Fibroblast of skin of right quadriceps (primary cell): ENCODE results near the gene DOCK3.
"Not testable (repeated sequence)": the region's sequence is repeated elsewhere in the genome, so short reads cannot be mapped to it uniquely, and the experiment has no call there.

Experiments used
- DNase-seq: peaks from one replicate; pipeline ENCODE4 v3.0.0-alpha.2; 2013

The DOCK3 gene

DNA sequence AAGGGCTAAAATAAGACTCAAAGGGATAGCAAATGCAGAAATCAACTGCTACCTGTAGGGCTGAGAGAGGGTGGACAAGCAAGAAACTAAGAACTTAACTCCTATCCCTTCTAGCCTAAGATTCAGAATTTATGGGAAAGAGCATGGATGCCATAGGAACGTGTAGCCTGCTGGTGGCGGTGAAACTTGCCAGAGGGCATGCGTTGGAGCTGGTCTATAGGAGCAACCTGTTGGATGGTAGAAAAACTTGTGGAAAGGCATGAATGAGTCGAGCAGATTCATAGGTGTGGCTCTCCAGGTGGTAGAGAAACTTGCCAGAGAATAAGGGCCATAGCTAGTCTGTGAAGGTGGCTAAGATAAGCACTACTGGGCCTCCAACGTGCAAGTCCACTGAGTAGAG, 137.2 kb downstream of the DOCK3 start:
- no peak for DNase-seq

DNA sequence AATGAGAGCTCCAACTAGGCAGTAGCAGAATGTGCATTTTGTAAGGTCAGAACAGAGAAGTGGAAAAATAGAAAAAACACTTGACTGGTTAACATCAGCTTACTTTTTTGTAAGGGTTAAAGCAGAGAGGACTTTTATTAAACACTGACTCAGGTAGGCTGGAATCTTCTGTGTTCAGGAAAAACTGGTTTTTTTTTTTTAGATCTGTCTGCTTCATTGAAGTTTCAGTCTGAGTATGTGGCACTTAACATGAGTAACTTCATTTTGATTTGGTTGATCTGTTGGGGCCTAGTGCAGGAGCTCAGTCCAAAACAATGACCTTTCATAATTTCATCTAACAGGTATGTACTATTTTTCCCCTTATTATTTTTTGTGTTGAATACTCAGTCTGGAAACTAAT, 141.1 kb downstream of the DOCK3 start:
- no peak for DNase-seq

DNA sequence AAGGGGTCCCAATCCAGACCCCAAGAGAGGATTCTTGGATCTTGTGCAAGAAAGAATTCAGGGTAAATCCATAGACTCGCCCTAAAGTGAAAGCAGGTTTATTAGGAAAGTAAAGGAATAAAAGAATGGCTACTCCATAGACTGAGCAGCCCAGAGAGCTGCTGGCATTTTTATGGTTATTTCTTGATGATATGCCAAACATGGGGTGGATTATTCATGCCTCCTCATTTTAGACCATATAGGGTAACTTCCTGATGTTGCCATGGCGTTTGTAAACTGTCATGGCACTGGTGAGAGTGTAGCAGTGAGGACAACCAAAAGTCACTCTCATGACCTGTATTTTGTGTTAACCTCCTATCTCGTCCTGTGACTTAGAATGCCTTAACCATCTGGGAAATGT, 142.2 kb downstream of the DOCK3 start:
- DNase-seq: no peak

DNA sequence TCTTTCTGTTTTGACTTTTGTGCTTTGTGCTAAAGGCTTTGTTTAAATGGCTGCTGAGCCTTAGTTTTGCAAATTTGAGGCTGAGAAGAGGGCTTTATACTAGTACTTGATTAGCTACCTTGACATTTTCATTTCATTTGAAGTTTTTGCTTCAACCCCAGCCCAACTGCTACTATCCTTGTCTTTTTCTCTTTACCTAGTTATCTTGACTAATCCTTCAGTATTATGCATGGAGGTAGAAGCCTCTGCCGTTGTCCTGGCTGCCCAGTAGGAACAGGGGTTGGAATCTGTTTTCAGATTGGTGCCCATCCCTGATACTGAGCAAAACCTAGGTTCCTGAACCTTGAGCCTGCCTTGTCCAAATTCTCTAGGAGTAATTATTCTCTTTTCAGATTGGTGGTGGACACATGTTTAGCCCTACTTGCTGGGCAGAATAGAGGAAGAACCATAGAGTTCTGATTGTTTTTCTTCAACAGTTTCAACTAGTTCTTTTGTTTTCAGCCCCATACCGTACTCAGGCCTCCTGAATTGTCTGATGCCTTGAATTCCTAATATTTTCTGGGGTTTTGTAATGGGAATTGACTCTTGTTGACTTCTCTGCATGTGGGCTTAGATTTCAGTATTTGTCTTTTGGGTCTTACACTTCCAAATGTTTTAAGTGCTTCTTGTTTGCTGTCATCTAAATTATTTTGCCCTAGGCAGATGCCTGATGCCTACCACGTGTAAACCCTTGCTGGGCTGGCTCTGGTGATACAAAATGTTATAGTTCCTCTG, 143.2 kb downstream of the DOCK3 start:
- no peak for DNase-seq

DNA sequence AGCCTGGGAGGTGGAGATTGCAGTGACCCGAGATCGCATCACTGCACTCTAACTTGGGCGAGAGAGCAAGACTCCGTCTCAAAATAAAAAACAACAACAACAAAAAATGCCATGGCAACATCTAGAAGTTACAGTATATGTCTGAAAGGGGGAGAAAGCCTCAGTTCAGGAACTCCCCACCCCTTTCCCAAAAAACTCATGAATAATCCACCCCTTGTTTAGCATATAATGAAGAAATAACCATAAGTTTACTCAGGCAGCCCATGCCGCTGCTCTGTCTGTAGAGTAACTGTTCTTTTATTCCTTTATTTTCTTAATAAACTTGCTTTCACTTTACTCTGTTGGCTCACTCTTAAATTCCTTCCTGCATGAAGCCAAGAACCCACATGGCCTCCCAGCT, 145.2 kb downstream of the DOCK3 start:
- no peak for DNase-seq

DNA sequence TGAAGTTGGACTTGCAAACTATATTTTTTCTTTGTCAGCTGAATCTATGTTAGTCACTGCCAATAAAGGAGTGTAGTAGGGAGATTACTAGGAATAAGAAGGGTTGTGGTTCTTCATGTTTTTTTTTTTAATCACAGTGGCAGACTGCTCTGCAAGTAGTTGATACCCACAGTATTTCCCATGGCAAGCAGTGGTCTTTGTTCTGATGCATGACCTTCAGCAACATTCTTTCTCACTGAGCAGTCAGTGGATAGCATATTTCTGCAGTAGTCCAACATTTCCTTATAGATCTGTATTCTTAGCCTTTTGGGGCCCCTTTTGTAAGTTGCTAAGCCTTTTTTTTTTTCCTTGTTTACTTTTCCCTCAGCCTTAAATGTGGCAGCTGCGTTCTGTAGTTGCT, 151.1 kb downstream of the DOCK3 start:
- no peak for DNase-seq

DNA sequence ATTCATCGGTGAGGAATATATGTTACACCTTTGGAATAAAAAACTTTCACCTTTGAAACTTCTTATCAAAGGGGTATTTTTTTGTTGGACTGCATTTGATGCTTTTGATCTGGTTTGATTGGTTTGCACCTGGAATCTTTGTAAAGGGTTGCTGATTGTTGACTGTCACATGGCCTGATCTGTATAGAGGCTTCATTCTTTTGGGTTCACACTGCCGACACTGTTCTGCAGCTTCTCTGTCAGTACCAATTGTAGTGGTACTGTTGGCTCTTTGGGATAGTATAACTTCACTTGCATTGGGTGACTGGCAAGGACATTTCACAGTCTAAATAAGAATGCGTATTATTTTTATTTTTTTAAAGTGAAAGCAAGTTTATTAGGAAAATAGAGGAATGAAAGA, 155.7 kb downstream of the DOCK3 start:
- DNase-seq: no peak

DNA sequence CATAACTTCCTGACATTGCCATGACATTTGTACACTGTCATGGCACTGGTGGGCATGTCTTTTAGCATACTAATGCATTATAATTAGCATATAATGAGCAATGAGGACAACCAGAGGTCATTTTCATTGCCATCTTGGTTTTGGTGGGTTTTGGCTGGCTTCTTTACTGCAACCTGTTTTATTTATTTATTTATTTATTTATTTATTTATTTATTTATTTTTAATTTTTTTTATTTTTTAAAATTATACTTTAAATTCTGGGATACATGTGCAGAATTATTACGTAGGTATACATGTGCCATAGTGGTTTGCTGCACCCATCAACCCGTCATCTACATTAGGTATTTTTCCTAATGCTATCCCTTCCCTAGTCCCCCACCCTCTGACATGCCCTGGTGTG, 156.3 kb downstream of the DOCK3 start:
- DNase-seq: not testable (repeated sequence)

DNA sequence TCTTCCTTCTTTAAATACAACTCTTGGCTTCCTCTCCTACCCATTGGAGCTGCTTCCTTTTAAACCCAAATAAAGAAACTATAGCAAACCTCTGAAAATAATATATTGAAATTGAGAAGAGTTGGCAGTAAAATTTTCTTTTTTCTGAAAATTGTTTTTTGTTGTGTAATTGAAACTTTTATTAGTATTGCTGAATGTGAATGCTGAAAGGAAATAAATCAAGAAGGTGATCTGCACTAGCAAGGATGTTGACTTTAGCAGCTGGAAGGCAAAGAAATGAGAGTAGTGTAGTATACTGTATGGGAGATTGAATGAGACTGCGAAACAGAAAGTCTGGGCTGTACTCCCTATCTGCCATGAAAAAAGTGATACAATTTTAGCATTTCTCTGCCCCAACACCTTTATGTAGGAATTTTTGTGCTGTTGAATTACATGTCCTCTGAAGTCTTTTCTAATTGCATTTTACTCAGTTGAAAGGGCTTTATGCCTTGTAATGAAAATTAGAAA, 166.3 kb downstream of the DOCK3 start:
- DNase-seq: no peak

DNA sequence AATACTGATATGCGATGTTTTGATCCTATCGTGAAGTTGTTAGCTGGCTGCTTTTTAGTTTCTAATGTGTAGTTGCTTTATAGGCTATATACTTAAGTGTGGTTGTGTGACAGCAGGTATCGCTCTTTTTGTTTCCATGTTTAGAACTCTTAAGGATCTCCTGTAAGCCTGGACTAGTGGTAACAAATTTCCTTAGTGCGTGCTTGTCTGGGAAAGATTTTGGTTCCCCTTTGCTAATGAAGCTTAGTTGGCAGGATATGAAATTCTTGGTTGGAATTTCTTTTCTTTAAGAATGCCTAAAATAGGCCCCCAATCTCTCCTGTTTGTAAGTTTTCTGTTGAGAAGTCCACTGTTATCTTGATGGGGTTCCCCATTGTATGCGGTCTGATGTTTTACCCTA, 173.6 kb downstream of the DOCK3 start:
- DNase-seq: no peak

DNA sequence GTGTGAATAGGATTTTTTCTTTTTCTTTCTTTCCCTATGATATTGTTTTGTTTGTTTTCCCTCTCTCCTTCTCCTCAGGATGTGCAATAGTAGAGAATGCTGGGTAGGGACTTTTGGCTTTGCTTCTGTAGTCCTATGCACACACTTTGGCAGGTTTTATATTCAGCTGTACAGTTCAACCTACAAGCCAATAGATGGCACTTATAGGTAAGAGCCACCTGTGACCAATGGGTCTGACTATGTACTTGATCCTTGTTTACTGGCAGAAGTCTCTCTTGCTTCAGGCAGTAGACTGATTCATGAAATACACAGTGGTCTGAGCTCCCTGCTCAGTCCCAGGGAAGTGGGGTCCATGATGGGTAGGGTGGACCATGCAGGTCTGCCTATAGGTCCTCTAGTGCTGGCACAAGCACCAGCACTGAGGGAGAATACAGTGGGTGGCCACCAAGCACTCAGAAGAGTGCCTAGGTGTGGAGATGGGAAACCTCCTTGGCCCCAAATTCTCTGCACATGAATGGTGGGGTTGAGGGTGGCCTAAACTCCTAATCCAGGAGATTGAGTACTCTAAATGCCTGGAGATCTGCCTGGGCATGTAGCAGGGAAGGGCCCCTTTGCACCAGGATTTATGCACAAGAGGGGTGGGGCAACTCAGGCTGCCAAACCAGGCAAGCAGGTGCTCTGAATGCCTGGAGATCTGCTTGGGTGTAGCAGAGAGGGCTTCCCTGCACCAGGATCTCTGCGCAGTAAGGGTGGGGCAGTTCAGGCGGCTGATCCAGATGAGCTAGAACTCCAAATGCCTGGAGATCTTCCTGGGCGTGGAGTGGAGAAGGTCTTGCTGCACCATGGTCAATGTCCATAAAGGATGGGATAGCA, 176.1 kb downstream of the DOCK3 start:
- DNase-seq: no peak

DNA sequence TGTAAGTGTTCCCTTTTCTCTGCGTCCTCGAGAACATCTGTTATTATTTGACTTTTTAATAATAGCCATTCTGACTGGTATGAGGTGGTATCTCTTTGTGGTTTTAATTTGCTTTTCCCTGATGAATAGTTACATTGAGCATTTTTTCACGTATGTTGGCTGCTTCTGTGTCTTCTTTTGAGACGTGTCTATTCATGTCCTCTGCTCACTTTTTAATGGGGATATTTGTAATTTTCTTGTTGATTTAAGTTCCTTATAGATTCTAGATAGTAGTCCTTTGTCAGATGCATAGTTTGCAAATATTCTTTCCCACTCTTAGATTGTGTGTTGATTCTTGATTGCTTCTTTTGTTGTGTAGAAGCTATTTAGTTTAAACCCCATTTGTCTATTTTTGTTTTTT, 179.2 kb downstream of the DOCK3 start:
- DNase-seq: no peak

DNA sequence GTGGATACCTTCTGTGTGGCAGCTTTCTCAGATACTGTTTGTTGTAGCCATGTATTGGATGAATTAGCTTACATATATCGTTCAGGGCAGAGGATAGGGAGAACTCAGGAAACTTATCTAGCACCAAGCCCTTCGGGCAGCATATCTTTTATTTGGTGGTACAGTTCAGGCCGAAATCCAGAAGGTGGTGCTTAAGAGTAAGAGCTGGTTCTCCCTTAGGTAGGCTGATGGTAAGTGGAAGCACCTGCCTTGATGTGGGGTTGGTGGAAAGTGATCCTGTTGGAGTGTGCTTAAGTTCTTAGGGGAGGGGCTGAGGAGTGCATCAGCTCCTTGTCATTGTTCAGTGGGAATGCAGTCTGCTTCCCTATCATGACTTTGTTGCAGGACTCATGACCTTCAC, 187.5 kb downstream of the DOCK3 start:
- DNase-seq: no peak

DNA sequence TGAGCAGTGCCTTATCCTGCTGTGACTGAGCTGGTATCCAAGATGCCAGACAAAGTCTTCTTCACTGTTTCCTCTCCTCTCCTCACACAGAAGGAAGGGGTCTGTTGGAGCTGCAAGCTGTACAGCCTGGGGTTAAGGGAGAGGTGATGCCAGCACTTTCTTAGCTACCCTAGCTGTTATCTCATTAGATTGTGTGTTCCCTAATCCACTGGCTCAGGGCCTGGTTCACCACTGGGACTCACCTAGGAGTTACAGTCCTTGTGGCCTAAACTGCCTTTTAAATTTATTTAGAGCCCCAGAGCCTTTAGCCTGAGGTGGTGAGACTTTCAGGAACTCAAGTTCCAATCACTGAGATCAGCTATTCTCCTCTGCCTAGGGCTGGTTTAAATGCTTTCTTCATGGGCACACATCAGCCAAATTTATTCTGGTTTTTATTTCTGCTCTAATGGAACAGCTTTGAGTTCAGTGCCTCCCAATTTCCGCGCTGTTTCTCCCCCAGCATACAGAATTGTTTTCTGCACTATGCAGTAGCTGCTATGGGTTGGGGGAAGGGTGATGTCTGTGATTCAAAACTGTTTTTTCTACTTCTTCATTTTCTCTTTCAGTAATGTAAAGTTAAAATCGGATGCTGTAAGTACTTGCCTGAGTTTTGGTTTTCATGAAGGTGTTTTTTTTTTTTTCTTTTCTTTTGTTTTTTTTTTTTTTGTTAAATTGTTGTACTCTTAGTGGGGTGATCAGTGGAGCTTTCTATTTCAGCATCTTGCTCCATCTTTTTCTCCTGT, 198.8 kb downstream of the DOCK3 start:
- DNase-seq: no peak

DNA sequence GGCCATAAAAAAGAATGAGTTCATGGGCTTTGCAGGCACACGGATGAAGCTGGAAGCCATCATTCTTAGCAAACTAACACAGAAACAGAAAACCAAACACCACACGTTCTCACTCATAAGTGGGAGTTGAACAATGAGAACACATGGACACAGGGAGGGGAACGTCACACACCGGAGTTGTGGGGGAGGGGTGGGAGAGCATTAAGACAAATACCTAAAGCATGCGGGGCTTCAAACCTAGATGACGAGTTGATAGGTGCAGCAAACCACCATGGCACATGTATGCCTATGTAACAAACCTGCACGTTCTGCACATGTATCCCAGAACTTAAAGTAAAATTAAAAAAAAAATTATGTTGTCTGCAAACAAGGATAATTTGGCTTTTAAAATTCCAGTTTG, 200.1 kb downstream of the DOCK3 start:
- not testable (repeated sequence) for DNase-seq

DNA sequence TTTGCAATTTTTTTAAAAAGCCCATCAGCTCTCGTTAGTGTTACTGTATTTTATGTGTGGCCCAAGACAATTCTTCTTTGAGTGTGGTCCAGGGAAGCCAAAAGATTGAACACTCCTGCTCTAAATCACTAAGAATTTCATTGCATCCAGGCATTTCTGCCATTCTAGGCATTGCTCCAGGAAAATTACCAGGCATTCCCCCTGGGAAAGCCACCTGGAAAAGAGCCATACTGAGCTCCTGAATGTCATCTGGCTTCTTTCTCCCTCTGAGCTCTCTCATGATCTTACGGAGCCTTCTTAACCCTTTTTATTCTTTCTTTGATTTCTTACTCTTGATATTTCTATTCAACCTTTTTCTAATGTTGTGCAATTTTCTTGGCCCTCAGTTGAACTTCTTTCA, 202.2 kb downstream of the DOCK3 start:
- no peak for DNase-seq

DNA sequence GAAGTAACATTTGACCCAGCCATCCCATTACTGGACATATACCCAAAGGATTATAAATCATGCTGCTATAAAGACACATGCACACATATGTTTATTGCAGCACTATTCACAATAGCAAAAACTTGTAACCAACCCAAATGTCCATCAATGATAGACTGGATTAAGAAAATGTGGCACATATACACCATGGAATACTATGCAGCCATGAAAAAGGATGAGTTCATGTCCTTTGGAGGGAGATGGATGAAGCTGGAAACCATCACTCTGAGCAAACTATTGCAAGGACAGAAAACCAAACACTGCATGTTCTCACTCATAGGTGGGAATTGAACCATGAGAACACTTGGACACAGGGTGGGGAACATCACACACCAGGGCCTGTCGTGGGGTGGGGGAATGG, 208.0 kb downstream of the DOCK3 start:
- not testable (repeated sequence) for DNase-seq

DNA sequence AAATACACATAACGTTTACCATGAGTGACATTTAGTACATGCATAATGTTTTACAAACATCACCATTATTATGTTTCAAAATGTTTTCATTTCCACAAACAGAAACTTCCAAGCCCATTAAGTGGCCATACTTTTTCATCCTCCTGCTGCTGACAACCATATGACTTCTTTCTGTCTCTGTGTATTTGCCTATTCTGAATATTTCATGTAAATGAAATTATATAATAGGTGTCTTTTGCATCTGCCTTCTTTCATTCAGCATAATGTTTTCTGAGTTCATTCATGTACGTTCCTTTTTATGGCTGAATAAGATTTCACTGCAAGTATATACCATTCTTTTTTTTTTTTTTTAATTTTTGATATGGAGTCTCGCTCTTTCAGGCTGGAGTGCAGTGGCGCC, 209.0 kb downstream of the DOCK3 start:
- DNase-seq: no peak

DNA sequence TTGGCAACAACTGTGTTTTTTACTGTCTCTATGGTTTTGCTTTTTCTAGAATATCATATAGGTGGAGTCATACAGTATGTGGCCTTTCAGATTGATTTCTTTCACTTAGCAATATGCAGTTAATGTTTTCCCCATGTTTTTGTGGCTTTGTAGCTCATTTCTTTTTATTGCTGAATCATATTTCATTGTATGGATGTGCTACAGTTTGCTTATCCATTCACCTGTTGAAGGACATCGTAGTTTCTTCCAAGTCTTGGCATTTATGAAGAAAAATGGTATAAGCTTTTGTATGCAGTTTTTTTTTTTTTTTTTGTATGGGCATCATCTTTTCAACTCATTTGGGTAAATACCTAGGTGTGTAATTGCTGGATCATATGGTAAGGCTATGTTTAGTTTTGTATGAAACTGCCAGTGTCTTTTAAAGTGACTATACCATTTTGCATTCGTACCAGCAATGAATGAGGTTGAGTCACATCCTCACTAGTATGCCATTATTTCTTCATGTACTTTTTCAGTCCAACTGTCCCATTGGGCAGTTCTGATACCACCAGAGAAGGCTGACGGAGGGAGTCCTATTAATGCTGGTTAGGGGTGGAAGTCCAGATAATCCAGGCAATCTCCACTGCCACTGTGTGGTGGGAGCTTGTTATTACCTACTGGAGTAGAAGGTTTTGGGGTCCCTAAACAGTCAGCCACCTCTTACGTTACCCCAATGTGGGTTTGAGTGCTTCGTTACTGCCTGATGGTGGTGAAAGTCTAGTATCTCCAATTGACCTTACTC, 210.5 kb downstream of the DOCK3 start:
- DNase-seq: no peak

DNA sequence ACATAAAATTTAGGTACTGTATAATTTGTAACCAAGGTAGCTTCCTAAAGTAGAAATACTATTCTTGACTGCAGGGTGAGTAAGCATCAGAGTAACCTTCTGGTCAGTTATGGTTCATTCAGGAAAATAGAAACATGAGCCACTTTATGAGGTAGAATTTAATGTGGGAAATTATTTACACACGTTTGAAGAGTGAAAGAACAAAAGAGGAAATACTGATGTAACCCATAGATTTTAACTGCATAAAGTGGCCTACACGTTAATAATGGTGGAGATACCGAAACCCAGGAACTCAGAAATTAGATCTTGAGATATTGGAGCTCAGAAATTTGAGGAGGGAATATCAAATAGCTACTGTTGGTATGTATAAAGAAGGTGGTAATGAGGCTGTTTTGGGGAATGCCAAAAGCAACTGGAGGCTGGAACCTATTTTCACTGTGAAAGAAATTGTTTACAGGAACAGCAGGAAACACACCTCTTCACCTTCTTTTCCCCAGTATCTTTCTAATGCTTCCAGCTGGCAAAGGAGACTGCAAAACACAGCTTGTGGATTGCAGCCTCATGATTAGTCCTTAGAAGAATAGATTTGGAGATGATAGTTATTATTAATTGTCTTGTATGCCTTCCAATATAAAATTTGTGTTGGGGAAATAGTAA, 216.1 kb downstream of the DOCK3 start:
- no peak for DNase-seq

DNA sequence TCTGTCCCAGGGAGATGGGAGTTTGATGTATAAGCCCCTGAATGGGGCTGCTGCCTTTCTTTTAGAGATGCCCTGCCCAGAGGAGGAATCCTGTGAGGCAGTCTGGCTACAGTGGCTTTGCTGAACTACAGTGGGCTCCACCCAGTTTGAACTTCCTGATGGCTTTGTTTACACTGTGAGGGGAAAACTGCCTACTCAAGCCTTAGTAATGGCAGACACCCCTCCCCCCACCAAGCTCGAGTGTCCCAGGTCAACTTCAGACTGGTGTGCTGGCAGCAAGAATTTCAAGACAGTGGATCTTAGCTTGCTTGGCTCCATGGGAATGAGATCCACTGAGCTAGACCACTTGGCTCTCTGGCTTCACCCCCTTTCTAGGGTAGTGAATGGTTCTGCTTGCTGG, 226.4 kb downstream of the DOCK3 start:
- DNase-seq: not testable (repeated sequence)

DNA sequence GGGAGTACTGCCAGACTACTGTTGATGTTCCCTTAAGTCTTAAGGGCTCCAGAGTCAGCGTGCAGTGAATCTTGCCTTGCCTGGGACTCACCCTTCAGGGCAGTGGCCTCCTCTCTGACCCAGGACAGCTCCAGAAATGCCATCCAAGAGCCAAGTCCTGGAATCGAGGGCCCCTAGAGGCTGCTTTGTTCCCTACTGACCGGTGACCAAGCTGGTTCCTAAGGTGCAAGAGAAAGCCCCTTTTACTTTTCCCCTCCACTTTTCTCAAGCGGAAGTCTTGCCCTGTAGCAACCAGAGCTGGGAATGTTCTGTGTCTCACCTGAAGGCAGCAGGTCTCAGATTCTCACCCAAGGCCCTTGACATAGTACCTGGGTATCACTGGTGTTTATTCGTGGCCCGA, 238.0 kb downstream of the DOCK3 start:
- no peak for DNase-seq
